RWPE1 (cell line): ENCODE results near the gene SRGAP2B.
"Not testable (repeated sequence)": the region's sequence is repeated elsewhere in the genome, so short reads cannot be mapped to it uniquely, and the experiment has no call there.

Source experiments
- CTCF ChIA-PET: fragments of 350-600 bp; sonication (Branson Sonifier 250); formaldehyde crosslinking; extraction: SDS; loops from one replicate; lab custom pipeline; 2021; lab: Yijun Ruan, JAX
- POLR2A ChIA-PET: fragments of 400-600 bp; formaldehyde crosslinking; extraction: SDS; loops from one replicate; lab custom pipeline; 2020; ENCODE audit warnings: antibody characterized with exemption; ENCODE audit not compliant: low non-redundant PET; lab: Yijun Ruan, JAX
- DNase-seq: peaks from one replicate; pipeline ENCODE4 v3.0.0; 2012; ENCODE audit warnings: low spot score
- H3K27ac ChIP-seq: fragments of 450-650 bp; 2 replicates; pipeline ENCODE4 v1.5.1; 2017

Gene SRGAP2B

DNA sequence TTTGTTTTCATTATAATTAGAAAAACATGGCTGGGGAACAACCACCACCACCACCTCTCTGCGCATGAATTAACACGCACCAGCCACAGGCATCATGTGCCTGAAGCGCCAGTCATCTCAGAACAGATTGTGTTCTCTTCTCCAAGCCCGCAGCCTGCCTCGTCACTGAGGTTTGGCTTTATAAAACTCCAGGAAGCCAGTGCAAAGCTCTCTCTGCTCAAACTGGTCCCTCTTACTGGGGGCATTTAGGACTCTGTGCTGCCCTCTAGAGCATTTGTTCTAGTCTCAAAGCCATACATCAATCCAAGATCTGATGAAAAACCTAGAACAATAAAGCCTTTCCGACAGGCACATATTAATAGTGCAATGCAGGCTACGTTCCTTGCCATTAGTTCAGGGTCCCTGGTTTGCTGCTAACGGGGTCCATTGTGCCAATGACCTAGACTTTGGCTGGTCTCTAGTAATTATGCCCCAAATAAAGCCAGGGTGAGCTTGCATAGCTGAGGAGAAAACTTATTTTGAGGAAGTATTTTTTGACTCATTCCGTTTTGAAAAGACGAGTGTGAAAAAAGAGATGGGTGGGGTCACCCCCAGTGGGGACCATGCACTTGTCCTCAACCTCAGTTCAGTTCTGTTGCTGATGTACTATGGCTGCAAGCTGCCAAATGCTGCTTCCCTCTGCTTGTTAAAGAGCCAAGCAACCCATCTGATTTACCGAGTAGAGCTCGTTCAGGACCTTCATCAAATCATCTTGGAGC, 181.0 kb downstream of the SRGAP2B start:
- POLR2A ChIA-PET, DNase-seq, CTCF ChIA-PET, H3K27ac ChIP-seq: not testable (repeated sequence)

DNA sequence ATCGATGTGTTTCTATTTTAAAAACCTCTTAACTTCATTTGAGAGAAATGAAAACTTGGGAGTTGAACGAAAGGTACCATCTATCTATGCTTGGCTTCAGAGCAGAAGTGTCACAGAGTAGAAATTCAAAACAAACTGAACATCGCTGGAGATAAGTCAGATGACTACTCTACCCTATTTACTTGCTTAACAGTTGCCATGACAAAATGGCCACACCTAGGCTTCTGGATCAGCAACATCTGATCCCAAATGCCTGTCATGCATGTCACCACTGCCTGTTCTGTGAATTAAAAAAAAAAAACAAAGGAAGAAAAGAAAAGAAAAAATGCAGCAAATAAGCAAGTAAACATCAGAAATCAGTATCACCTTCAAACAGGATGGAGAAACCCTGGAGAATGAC, 181.7 kb downstream of the SRGAP2B start:
- POLR2A ChIA-PET, DNase-seq, CTCF ChIA-PET, H3K27ac ChIP-seq: not testable (repeated sequence)

DNA sequence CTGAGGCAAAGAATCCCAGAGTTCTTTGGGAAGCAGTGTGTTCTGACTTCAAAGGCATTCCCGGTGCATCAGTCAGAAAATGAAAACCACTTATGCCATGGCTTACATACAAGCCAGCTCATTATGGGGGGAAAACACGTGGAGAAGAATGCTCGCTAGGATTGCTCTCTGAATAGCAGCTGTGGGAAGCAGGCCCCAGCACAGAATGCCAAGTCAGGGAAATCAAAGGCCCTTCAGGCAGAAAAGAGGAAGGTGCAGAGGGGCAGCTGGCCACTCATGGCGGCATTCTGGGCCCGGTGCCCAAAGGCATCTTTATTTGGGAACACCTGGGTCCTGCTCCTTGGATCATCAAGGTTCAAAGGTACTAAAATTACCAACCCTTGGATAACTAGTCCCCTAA, 184.4 kb downstream of the SRGAP2B start:
- DNase-seq, POLR2A ChIA-PET, H3K27ac ChIP-seq, CTCF ChIA-PET: not testable (repeated sequence)

DNA sequence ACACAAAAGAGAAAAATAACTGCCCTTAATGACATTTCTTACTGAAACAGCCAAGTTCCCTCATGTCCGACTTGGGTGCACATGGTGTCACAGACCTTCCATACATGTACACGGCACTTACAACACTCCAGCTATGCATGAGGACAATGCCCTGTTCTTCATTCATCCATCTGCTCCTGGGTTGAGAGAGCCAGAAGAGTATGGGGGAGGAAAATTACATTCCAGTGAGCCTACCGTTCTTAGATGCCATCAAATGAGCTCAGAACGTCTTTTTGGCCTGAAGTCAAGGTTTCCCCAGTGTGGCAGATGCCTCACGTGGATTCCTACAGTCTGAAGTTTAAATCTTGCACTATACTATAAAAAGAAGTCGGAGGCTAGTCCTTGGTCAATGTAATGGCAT, 194.3 kb downstream of the SRGAP2B start:
- H3K27ac ChIP-seq, CTCF ChIA-PET, POLR2A ChIA-PET, DNase-seq: not testable (repeated sequence)

DNA sequence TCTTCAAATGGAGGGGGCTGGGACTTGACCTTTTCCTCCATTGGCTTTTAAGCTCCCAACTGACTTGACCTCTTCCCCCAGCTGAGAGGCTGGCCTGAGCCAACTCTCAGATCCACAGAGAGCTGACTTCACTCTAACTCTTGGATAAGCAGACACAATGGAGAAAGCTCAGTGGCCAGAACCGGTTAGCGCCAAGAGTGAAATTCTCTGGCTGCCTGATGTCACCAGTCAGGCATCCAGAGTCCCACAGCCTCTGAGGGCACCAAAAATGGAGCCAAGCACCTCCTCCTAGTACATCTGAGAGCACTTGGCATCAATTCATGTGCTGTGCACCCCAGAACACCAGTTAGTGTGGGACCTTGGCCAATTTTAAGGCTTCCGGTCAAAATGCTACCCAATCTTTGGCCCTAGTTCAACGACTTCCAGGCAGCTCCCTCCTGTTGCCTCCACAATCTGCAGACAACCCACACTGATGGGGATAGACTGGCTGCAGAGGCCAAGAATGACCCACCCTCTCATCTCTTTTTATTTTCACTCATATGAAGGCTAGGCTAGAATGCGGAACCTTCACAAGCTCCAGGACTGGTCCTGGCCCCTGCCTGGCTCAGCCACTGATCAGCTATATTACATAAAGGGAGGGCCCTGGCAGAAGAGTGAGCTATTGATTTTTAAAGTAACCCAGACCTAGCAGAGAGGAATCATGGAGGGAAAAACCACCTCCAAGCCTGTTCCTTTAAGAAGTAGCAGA, 200.5 kb downstream of the SRGAP2B start:
- H3K27ac ChIP-seq, POLR2A ChIA-PET, DNase-seq, CTCF ChIA-PET: not testable (repeated sequence)

DNA sequence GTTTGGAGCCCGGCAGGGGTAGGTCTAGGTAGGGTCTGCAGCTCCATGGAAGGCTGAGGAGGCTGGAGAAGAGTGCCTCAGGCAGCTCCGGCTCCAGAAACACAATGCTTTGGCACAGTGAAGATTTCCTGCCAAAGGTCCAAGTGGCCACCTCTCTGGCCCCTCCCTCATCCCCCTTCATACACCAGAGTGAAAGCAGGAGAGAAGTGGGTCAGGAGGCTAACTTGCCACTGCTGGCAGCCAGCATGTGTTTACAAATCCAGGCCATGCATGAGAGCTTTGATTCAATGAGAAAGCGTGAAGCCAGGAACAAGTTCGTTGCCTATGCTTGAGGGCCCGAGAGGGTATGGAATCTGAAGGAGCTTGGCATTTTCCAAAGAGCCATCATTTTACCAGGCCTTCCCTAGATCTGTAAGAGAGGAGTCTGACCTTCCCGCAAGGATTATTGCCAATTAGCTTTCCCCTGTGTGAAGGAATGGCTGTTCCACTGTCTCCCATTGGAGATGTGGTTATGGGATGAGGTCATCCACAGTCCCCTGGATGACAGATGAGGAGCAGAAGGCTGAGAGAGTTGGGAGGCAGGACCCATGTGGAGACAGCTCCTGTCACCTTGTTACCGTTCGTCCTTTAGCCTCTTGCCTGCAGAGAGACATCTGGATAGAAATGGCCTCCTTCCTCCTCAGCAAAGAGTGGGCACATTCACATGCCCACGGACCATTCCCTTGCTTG, 201.3 kb downstream of the SRGAP2B start:
- POLR2A ChIA-PET = not testable (repeated sequence)

DNA sequence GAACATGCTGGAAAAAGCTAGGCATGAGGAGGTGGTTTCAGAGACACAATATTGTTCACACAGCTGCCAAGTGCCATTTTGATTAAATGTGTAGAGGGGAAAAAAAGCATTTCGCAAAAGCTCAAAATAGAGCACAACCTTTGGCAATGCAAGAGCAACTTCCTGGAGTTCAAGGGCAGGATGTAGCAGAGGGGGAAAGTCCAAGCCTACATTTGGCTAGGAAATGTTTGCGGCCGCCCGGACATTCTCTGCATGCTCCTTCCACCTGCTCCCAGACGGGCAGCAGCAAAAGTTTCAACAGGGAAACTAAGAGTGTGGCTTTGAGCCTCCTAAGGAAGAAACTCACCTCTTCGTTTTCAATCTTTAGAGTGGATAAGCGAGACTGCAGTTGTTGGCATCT, 202.1 kb downstream of the SRGAP2B start:
- H3K27ac ChIP-seq, CTCF ChIA-PET, POLR2A ChIA-PET, DNase-seq: not testable (repeated sequence)

More for the DNA sequence above, 201.3 kb downstream of the SRGAP2B start:
- CTCF ChIA-PET, DNase-seq, H3K27ac ChIP-seq: not testable (repeated sequence)

DNA sequence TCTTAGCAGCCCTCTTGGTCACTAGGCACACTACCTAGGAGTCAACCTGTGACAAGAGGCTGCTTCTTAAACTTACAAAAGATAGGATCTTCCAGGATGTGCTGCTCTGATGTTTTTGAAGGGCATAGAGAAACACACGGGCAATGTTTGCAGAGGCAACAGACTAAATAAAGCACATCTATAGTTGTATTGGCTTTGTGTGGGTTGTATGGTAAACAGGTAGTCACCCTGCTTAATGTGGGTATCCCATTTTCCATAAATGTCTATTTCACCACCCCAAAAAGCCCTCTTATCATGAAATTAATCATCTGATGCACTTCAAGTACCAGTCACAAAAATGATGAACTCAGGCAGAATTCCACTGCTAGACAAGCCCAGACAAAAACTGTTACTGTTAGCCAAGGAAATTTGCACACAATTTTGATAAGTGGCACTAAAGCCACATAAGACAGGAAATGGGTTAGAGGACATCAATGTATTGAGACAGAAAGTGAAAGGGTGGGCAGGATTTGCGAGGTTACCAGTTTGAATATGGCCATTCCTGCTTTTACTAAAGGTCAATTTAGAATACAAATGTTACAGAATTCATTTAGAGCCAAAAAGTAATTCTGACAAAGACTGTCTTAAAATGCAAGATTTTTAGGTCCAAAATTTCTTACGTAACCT, 205.5 kb downstream of the SRGAP2B start:
- CTCF ChIA-PET, H3K27ac ChIP-seq, DNase-seq, POLR2A ChIA-PET: not testable (repeated sequence)

DNA sequence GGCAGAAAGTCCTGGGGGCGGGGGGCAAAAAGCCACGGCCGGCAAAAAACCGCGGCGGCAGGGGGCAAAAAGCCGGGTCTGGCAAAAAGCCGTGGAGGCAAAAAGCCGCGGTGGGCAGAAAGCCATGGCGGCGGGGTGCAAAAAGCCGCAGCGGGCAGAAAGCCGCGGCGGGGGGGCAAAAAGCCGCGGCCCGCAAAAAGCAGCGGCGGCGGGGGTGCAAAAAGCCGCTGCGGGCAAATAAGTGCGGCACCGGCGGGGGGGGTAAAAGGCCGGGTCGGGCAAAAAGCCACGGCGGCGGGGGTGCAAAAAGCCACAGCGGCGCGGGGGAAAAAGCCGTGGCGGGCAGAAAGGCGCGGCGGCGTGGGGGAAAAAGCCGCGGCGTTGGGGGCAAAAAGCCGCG, 212.1 kb downstream of the SRGAP2B start:
- H3K27ac ChIP-seq, POLR2A ChIA-PET, DNase-seq, CTCF ChIA-PET: not testable (repeated sequence)

DNA sequence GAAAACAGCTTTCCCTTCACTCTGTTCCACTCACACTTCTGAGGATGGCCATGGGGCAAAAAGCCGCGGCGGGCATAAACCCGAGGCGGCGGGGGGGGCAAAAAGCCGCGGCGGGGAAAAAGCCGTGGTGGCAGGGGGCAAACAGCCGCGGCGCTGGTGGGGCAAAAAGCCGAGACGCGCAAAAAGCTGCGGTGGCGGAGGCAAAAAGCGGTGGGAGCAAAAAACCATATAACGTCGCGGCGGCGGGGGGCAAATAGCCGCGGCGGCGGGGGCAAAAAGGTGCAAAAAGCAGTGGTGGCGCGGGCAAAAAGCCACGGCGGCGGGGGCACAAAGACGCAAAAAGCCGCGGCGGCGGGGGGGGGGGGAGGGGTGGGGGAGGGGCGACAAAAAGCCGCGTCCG, 212.8 kb downstream of the SRGAP2B start:
- CTCF ChIA-PET, DNase-seq, H3K27ac ChIP-seq, POLR2A ChIA-PET: not testable (repeated sequence)

DNA sequence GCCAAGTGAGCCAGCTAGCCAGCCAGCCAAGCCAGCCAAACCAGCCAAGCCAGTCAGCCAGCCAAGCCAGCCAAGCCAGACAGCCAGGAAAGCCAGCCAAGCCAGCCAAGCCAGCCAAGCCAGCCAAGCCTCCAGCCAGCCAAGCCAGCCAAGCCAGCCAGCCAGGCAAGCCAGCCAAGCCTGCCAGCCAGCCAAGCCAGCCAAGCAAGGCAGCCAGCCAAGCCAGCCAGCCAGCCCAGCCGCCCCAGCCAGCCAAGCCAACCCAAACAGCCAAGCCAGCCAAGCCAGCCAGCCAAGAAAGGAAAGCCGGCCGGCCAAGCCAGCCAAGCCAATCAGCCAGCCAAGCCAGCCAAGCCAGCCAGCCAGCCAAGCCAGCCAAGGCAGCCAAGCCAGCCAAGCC, 236.5 kb downstream of the SRGAP2B start:
- POLR2A ChIA-PET, H3K27ac ChIP-seq, DNase-seq, CTCF ChIA-PET: not testable (repeated sequence)
